SJCRH30 (cell line): ENCODE data around the gene TBC1D24. TPM values are rescaled to one million over a fixed set of nuclear protein-coding genes. Genes with fewer than 3 reads are reported as not detected.
A peak's percentile ranks its signal among the peaks of the same experiment; 100 is the strongest.

Experiments used
- DNase-seq, 2 experiments: peaks; one replicate each; pipeline ENCODE4 v3.0.0-alpha.2; 2015 to 2020
- H3K27ac ChIP-seq: fragments of 250-450 bp; sonication (Bioruptor Pico); 2 replicates; pipeline ENCODE4 v1.5.1; 2020; ENCODE audit warnings: mild to moderate bottlenecking, moderate library complexity
- H3K27me3 ChIP-seq: fragments of 250-450 bp; sonication (Bioruptor Pico); 2 replicates; pipeline ENCODE4 v1.5.1; 2020; ENCODE audit warnings: mild to moderate bottlenecking, moderate library complexity
- H3K36me3 ChIP-seq: fragments of 250-450 bp; sonication (Bioruptor Pico); 2 replicates; pipeline ENCODE4 v1.5.1; 2020; ENCODE audit warnings: mild to moderate bottlenecking, moderate library complexity
- H3K4me1 ChIP-seq: fragments of 250-450 bp; sonication (Bioruptor Pico); 2 replicates; pipeline ENCODE4 v1.5.1; 2020; ENCODE audit warnings: mild to moderate bottlenecking, moderate library complexity
- H3K4me3 ChIP-seq: fragments of 250-450 bp; sonication (Bioruptor Pico); 2 replicates; pipeline ENCODE4 v1.5.1; 2020; ENCODE audit warnings: mild to moderate bottlenecking, moderate library complexity
- H3K9me3 ChIP-seq: fragments of 250-450 bp; sonication (Bioruptor Pico); replicated peaks from 2 replicates; pipeline ENCODE4 v1.5.1; 2020; ENCODE audit warnings: mild to moderate bottlenecking, moderate library complexity
- total RNA-seq: library from RNA; depleted of rRNA; stranded (reverse); fragments of >200 nt; shearing (Covaris generic); gene quantifications from 2 replicates; pipeline ENCODE4 v1.2.3, GENCODE V29; 2014

Gene TBC1D24
- total RNA-seq, 1 experiment from 2014 or later, result 21.8 TPM

DNA sequence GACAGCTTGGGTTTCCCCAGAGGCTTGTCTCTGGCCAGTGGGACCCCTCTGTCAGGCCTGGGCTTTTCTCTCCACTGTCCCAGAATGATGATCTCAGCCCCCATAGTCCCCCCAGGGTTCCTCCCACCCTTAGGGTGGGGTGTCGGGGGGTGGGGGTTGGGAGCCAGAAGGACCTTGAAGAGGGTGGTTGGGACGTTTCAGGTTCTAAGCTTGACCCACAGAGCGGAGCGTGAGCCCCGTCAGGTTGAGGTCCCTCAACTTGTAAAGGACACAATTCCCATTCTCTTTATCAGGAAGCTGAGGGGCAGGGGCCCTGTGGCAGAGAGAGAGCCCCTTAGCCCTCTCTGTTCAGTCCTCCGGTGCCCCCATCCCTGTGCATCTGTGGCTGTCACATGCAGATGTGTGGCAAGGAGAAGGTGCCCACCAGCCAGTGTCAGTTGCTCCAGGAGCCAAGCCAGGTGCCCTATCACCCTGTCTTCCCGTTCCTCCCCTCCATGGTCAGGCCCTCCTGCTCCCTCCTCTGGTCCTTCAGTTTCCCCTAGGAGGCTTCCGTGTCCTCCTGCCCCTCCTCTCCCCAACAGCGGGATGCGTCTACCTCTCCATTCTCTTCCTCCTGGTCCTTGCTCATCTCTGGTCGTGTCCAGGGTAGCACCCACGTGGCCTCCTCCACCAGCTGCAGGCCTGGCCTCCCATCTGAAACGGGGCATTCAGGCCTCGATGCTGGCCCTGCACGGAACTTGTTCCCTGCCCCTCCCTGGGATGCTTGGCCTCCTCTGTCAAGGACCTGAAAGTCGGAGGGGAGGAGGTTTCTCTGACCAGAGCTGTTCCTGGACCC is 5.3 kb upstream of the TBC1D24 start:
- H3K9me3 ChIP-seq, result no peaks in the 10 kb centered on the region
- no peaks in the 10 kb centered on the region for H3K36me3 ChIP-seq
- H3K27ac ChIP-seq, result peak overlapping the region; percentile 90
- peak overlapping the region; percentile 60 for H3K4me3 ChIP-seq
- peak; percentile 44 to 54 for DNase-seq
- H3K4me1 ChIP-seq, result peaks cover 41% of the 10 kb centered on the region
- H3K27me3 ChIP-seq, result no peaks in the 10 kb centered on the region

DNA sequence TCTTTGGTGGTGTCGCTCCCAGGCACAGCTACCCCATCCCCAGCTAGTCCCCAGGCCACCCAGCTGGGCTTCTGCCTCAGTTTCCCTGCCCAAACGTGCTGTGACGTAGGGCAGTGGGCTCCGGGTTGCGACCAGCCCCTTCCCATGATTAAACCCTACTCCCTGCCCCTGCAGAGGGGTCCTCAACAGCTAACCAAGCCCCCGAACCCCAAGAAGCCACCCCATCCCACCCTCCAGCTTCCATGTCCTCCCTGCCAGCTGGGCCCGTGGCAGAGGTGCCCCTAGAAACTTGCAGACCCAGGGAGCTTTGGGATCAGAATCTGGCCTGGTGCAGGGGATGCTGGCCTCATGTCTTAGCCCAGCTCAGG is 4.7 kb upstream of the TBC1D24 start:
- Histone ChIP-seq H3K9me3 (no peaks in the 10 kb centered on the region), H3K4me3 (no peak overlapping the region), H3K27ac (peak overlapping the region; percentile 90; the same call in 1 of the 2 replicates), H3K4me1 (peaks cover 41% of the 10 kb centered on the region), H3K27me3 (no peaks in the 10 kb centered on the region), H3K36me3 (no peaks in the 10 kb centered on the region)
- no peak for DNase-seq

DNA sequence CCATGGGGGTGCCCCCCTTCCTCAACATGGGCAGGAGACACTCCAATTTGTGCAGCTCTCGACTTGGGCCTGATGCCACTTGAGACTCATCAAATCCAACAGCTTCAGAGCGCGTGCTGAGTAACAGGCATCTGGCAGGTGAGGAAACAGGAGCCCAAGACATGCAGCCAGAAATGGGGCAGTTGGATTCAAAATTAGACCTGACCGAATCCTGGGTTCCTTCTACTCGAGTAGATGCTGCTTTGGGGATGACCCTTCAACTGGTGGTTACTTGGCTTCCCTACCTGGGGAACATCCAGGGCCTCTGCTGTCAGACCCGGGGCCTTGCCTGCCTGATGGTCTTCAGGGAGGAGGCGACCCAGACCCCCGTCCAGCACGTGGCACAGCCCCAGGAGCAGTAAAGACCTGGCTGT is 4.3 kb upstream of the TBC1D24 start:
- DNase-seq, result peak; percentile 37 to 65
- Histone ChIP-seq H3K4me3 (no peak overlapping the region), H3K4me1 (peaks cover 41% of the 10 kb centered on the region), H3K27me3 (no peaks in the 10 kb centered on the region), H3K9me3 (no peaks in the 10 kb centered on the region), H3K27ac (no peak overlapping the region; the same call in 1 of the 2 replicates), H3K36me3 (no peaks in the 10 kb centered on the region)

DNA sequence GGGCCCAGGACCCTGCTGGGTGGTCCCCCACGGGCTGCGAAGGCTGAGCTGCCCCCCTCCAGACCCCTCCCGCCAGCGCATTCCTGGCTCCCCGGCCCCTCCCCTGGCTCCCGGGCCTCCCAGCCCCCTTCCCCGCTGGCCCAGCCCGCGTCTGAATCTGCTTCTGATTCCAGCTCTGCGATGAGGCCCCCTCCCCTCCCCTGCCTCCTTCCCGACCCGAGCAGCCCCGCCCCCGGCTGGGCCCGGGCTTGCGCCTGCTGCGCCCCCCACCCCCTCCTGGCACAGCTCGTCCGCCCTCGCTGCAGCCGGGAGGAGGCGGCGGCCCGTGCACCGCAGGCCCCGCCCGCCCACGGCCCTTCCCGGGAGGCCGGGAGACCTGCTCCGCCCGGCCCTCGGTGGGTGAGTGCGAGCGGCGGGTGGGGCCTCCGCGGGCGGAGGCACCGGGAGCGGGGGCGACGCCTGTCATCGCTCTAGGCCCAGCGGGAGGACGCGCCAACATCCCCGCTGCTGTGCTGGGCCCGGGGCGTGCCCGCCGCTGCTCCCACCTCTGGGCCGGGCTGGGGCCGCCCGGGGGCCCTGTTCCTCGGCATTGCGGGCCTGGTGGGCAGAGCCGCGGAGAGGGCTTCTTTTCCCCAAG is 3.8 kb upstream of the TBC1D24 start, which contains the start of gene NTN3:
TSS of gene NTN3 (plus strand) at position 282 of the 637 bp plus-strand sequence. CDS start 405 bp downstream, outside the sequence.
- no peaks in the 10 kb centered on the region for H3K27me3 ChIP-seq
- H3K27ac ChIP-seq, result no peak within 1 kb of the TSS; the same call in 1 of the 2 replicates
- H3K9me3 ChIP-seq, result no peaks in the 10 kb centered on the region
- peak; percentile 36 to 68 for DNase-seq
- peak within 1 kb of the TSS; percentile 51 for H3K4me3 ChIP-seq
- H3K36me3 ChIP-seq, result no peaks in the 10 kb centered on the region
- peaks cover 41% of the 10 kb centered on the region for H3K4me1 ChIP-seq

DNA sequence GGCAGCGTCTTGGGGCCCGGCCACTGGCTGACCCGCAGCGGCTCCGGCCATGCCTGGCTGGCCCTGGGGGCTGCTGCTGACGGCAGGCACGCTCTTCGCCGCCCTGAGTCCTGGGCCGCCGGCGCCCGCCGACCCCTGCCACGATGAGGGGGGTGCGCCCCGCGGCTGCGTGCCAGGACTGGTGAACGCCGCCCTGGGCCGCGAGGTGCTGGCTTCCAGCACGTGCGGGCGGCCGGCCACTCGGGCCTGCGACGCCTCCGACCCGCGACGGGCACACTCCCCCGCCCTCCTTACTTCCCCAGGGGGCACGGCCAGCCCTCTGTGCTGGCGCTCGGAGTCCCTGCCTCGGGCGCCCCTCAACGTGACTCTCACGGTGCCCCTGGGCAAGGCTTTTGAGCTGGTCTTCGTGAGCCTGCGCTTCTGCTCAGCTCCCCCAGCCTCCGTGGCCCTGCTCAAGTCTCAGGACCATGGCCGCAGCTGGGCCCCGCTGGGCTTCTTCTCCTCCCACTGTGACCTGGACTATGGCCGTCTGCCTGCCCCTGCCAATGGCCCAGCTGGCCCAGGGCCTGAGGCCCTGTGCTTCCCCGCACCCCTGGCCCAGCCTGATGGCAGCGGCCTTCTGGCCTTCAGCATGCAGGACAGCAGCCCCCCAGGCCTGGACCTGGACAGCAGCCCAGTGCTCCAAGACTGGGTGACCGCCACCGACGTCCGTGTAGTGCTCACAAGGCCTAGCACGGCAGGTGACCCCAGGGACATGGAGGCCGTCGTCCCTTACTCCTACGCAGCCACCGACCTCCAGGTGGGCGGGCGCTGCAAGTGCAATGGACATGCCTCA is 3.1 kb upstream of the TBC1D24 start:
- peak overlapping the region; percentile 51 for H3K4me3 ChIP-seq
- peaks cover 41% of the 10 kb centered on the region for H3K4me1 ChIP-seq
- no peaks in the 10 kb centered on the region for H3K27me3 ChIP-seq
- no peak for DNase-seq
- no peak overlapping the region; the same call in 1 of the 2 replicates for H3K27ac ChIP-seq
- no peaks in the 10 kb centered on the region for H3K9me3 ChIP-seq
- no peaks in the 10 kb centered on the region for H3K36me3 ChIP-seq

DNA sequence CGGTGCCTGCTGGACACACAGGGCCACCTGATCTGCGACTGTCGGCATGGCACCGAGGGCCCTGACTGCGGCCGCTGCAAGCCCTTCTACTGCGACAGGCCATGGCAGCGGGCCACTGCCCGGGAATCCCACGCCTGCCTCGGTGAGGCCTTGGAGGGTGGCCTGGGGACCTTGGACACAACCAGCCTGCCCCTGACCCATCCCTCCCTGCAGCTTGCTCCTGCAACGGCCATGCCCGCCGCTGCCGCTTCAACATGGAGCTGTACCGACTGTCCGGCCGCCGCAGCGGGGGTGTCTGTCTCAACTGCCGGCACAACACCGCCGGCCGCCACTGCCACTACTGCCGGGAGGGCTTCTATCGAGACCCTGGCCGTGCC is 2.5 kb upstream of the TBC1D24 start:
- Histone ChIP-seq H3K27ac (no peak overlapping the region), H3K4me3 (no peak overlapping the region), H3K4me1 (peaks cover 36% of the 10 kb centered on the region), H3K27me3 (no peaks in the 10 kb centered on the region), H3K9me3 (no peaks in the 10 kb centered on the region), H3K36me3 (no peaks in the 10 kb centered on the region)
- no peak for DNase-seq

DNA sequence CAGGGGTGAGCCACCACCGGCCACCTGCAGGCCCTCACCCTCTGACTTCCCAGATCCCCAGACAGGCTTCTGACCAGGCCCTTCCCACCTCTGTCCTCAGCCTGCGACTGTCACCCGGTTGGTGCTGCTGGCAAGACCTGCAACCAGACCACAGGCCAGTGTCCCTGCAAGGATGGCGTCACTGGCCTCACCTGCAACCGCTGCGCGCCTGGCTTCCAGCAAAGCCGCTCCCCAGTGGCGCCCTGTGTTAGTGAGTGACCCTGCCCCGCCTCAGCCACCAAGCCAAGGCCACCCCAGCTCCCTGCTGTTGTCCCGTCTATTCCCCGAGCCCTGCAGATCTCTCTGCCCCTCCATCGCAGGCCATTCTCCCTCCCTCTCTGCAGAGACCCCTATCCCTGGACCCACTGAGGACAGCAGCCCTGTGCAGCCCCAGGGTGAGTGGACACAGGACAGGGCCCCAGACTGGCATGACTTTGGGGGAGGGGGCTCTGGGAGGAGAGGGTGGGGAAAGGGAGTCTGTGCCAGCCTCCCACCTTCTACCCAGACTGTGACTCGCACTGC is 2.0 kb upstream of the TBC1D24 start:
- Histone ChIP-seq H3K4me1 (peaks cover 36% of the 10 kb centered on the region), H3K9me3 (no peaks in the 10 kb centered on the region), H3K27ac (no peak overlapping the region), H3K27me3 (no peaks in the 10 kb centered on the region), H3K36me3 (no peaks in the 10 kb centered on the region), H3K4me3 (no peak overlapping the region)
- DNase-seq, result no peak

DNA sequence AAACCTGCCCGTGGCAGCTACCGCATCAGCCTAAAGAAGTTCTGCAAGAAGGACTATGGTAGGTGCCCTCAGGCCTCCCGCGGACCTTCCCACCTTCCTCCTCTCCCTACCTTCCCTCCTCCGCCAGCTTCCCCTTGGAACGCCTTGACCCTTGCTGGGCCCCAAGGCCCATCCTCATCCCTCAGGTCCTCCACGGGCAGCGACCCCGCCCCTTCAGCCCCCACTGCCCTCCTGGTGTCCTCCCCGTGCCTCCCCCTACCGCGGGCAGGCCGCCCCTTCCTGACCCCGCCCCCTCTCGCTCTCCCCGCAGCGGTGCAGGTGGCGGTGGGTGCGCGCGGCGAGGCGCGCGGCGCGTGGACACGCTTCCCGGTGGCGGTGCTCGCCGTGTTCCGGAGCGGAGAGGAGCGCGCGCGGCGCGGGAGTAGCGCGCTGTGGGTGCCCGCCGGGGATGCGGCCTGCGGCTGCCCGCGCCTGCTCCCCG is 1.4 kb upstream of the TBC1D24 start:
- Histone ChIP-seq H3K4me1 (peaks cover 34% of the 10 kb centered on the region), H3K36me3 (no peaks in the 10 kb centered on the region), H3K27ac (no peak overlapping the region), H3K4me3 (no peak overlapping the region), H3K27me3 (no peaks in the 10 kb centered on the region), H3K9me3 (no peaks in the 10 kb centered on the region)
- DNase-seq, result no peak

DNA sequence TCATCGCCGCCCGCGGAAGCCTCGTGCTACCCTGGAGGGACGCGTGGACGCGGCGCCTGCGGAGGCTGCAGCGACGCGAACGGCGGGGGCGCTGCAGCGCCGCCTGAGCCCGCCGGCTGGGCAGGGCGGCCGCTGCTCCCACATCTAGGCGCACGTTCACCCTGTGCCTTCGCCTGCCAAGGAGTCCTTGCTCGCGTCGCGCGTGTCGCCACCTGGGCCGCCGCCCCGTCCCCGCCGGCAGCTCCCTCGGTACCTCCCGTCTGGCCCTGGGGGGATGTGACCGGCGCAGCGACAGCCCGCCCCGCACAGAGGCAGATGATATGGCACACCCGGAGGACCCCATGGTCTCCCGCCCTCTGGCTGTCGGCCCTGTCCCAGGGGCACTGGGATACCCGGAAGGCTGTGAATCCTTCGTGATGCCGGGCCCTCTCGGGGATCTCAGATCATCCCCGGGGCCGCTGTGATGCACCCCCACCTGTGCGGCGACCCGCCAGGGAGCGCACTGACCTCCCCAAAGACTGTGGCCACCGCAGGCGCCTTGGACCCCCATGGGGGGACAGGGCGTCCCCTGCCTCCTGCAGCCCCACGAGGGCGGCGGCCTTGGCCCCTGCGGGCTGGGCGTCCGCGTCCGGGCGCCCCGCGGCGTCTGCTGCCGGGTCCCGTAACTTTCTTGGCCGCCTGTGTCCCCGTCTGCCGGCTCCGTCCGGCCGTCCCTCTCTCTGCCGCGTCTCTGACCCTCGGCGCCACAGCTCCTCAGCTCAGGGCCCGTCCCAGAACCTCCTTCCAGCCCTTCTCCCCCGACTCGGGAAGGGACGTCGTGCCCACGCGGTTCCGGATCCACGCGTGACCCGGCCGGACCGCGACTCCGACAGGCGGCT is 689 bp upstream of the TBC1D24 start:
- peak overlapping the region; percentile 68 for H3K4me3 ChIP-seq
- no peaks in the 10 kb centered on the region for H3K9me3 ChIP-seq
- DNase-seq, result peak in 1 of 2 experiments; percentile 31
- H3K36me3 ChIP-seq, result no peaks in the 10 kb centered on the region
- H3K4me1 ChIP-seq, result peaks cover 27% of the 10 kb centered on the region
- H3K27ac ChIP-seq, result peak overlapping the region; percentile 36; the same call in 1 of the 2 replicates
- no peaks in the 10 kb centered on the region for H3K27me3 ChIP-seq

DNA sequence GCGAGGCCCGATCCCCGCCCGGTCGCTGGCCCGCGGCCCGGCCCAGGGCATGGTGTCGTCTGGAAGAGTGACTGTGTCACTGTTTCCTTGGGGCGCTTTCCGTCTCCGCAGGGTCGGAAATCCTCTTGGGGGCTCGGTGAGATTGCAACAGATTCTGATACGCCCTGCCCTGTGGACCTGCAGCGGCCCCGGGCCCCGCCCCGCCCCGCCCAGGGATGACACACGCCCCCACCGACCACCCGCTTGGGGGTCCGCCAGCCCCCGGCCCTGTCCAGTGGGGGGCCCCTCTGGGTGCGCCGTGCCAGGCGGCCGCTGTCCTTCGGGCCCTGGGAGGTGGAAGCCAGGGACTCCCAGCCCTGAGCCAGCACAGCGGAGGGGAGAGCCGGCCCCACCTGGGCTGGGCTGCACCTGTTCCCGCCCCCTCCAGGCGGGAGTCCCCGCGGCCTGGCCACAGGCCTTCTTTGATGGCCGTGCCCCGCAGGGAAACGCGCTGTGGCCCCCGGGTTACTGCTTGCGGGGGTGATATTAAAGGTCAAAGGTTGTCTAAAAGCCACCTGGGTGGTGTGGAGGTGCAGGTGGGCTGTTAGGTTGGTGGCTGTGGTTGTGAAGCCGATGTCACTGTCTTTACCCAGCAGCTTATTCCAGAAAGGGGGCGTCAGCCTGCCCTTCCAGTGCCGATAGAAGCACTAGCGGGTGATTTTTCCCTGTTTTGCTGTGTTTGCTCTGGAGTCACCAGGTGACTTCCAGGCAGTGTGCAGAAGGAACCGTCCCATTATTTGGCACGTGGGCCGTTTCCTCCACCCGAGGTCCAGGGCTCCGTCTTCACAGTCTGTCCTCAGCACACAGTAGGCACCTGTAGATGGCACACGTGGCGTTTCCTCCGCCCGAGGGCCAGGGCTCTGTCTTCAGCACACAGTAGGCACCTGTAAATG is 752 bp downstream of the TBC1D24 start:
- Histone ChIP-seq H3K4me3 (peak overlapping the region; percentile 68), H3K36me3 (no peaks in the 10 kb centered on the region), H3K9me3 (no peaks in the 10 kb centered on the region), H3K4me1 (peaks cover 12% of the 10 kb centered on the region), H3K27me3 (no peaks in the 10 kb centered on the region), H3K27ac (no peak overlapping the region)
- DNase-seq, result peak in 1 of 2 experiments; percentile 37

DNA sequence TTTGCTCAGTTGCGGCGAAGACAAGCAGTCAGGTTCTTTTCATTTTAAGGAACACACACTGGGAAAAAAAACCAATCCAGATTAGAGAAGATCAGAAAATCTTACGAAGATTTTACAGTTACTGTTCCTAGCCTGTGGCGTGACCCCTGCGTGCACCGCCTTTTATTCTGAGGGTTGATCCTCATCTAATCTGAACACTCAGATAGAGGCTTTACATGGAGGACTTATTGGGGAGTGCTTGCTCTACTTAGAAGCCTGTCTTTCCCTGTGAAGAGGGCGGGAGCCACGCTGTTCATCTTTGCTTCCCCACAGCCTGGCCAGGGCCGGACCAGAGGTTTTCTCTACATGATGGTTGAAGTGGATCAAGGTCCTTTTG is 1.4 kb downstream of the TBC1D24 start:
- Histone ChIP-seq H3K4me1 (peaks cover 12% of the 10 kb centered on the region), H3K4me3 (no peak overlapping the region), H3K9me3 (no peaks in the 10 kb centered on the region), H3K36me3 (no peaks in the 10 kb centered on the region), H3K27me3 (no peaks in the 10 kb centered on the region), H3K27ac (no peak overlapping the region)
- DNase-seq, result no peak

DNA sequence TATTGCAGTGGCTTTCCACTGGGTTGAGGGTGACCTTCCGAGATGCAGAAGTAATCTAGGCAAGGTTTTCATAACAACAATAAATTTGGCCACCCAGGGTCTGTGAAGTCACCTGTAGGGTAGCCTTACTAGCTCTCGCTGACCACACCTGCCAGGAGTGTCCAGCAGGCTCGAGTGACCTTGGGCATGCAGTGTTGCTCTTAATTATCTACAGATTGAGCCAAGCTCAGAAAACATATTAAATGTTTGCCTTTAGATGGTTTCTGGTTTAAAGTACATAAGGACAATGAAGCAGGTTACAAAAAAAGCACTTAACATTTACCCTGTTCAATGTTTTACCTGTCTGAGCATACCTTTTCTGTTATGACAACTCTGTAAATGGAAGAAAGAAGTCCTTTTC is 1.8 kb downstream of the TBC1D24 start:
- no peak overlapping the region for H3K4me3 ChIP-seq
- H3K27me3 ChIP-seq, result no peaks in the 10 kb centered on the region
- H3K27ac ChIP-seq, result no peak overlapping the region
- H3K4me1 ChIP-seq, result peaks cover 16% of the 10 kb centered on the region
- H3K36me3 ChIP-seq, result no peaks in the 10 kb centered on the region
- DNase-seq, result no peak
- no peaks in the 10 kb centered on the region for H3K9me3 ChIP-seq

DNA sequence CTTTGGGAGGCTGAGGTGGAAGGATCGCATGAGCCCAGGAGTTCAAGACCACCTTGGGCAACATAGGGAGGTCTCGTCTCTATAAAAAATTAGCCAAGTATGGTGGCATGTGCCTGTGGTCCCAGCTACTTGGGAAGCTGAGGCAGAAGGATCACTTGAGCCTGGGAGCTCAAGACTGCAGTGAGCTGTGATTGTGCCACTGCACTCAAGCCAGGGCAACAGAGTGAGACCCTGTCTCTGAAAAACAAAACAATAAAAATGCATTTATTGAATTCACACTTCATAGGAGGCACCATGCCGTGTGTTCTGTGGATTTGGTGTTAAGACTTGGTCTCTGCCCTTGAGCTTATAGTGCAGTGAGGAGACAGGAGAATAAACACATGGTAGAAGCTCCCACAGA is 2.4 kb downstream of the TBC1D24 start:
- no peak overlapping the region for H3K27ac ChIP-seq
- H3K4me1 ChIP-seq, result peaks cover 16% of the 10 kb centered on the region
- H3K4me3 ChIP-seq, result no peak overlapping the region
- H3K36me3 ChIP-seq, result no peaks in the 10 kb centered on the region
- no peak for DNase-seq
- no peaks in the 10 kb centered on the region for H3K9me3 ChIP-seq
- no peaks in the 10 kb centered on the region for H3K27me3 ChIP-seq
